Ovary (tissue), 9 donors: ENCODE data around the gene ROGDI. TPM values are rescaled to one million over a fixed set of nuclear protein-coding genes. Genes with fewer than 3 reads are reported as not detected.

Experiments used
- DNase-seq, 5 donors: peaks; one replicate each; pipeline ENCODE4 v3.0.0-alpha.2; 2019 to 2020
- H3K27ac ChIP-seq, 2 donors: fragments of 200-600 bp; one replicate each; pipeline versions ENCODE4 v1.5.1 to v1.8.0; 2019 to 2022
- H3K27me3 ChIP-seq: fragments of 200-600 bp; one replicate; pipeline ENCODE4 v1.8.0; 2022
- H3K36me3 ChIP-seq: fragments of 200-600 bp; sonication (generic); one replicate; pipeline ENCODE4 v1.5.1; 2019
- H3K4me1 ChIP-seq: one replicate; pipeline ENCODE4 v1.8.1; 2013; ENCODE audit warnings: mild to moderate bottlenecking, moderate library complexity; ENCODE audit not compliant: insufficient read depth
- H3K4me3 ChIP-seq: fragments of 200-600 bp; sonication (generic); one replicate; pipeline ENCODE4 v1.5.1; 2017
- H3K9me3 ChIP-seq, 2 donors: fragments of 200-600 bp in 1 of 2; sonication (generic) in 1 of 2; one replicate each; pipeline versions ENCODE4 v1.5.1 to v1.8.1; 2013 to 2019; ENCODE audit warnings: mild to moderate bottlenecking in 1 of 2, moderate library complexity in 1 of 2
- CTCF ChIP-seq, 3 donors: fragments of 450-650 bp in 2 of 3; fragments of 200-600 bp in 1 of 3; IDR thresholded peaks; one replicate each; pipeline versions ENCODE4 v1.5.1 to v1.8.0; 2016 to 2022; ENCODE audit warnings: antibody characterized with exemption in 3 of 3, mild to moderate bottlenecking in 1 of 3
- EP300 ChIP-seq: sonication (generic); formaldehyde crosslinking; IDR thresholded peaks from one replicate; pipeline ENCODE4 v1.6.1; 2017; ENCODE audit warnings: antibody characterized with exemption
- POLR2A ChIP-seq: fragments of 450-650 bp; IDR thresholded peaks from one replicate; pipeline ENCODE4 v1.6.1; 2017; ENCODE audit warnings: antibody characterized with exemption, mild to moderate bottlenecking, moderate library complexity
- WGBS, 3 donors: extraction: QIAGEN DNeasy Blood & Tissue Kit in 1 of 3; methylation state at CpG; one replicate each; pipeline versions ENCODE4 v1.1.5 to v1.1.7; 2013 to 2017; 5-methylcytosine and 5-hydroxymethylcytosine counted together
- intact Hi-C, 4 donors: fragments of 100-400 bp; cut with DNase I; formaldehyde crosslinking; loops; one replicate each; pipeline versions ENCODE4 v1.11.0 to v1.15.1; 2022 to 2023
- polyA plus RNA-seq, 2 donors: library from polyadenylated mRNA; stranded (reverse); fragments of 200-250 nt in 1 of 2; fragments of 350-450 nt in 1 of 2; fragmentation: Illumina TruSeq in 1 of 2; extraction: RNeasy Lipid Tissue Mini Kit (QIAGEN cat#74804) in 1 of 2; gene quantifications; one replicate each; pipeline ENCODE4 v1.2.3, GENCODE V29; 2013 to 2014
- total RNA-seq, 7 donors: library from RNA; depleted of rRNA in 2 of 7; stranded (reverse); fragments of >200 nt in 2 of 7; fragmentation: NEBNext Ultra II Directional in 3 of 7; extraction: Animal tissue kit (Norgen Biotek cat#: 25700) in 3 of 7; gene quantifications; one replicate each; pipeline versions ENCODE4 v1.1.0 to v1.2.4, GENCODE V29; 2016 to 2023
- donor health status: DM: no; HTN: no; CAD: no; lungs with moderate emphysema.
- donor health status: DM: no; HTN: no; CAD: no.
- donor health status: Bipolar disorder and iron deficiency.
- donor health status: DM: yes; HTN: yes; CAD: no.
- donor health status: DM: no; HTN: no; CAD: no.
- donor health status: DM: yes; HTN: yes; CAD: no.

ROGDI gene
- total and polyA plus RNA-seq, 9 donors = 6.0 to 31.9 (median 22.3) TPM

GRCh38 chr16:4826526-4826925, 24.1 kb upstream of the ROGDI start:
- Histone ChIP-seq H3K36me3 (no peaks in the 10 kb centered on the region), H3K4me3 (no peak overlapping the region), H3K9me3 (no peaks in the 10 kb centered on the region), H3K27ac (no peak overlapping the region), H3K4me1 (no peaks in the 10 kb centered on the region), H3K27me3 (no peaks in the 10 kb centered on the region)
- DNase-seq = no peak
- intact Hi-C loops = no loop called here
- WGBS, 3 donors = 94 to 95% (median 95%) methylated on average over 4 of the region's 4 CpGs
- TF ChIP-seq CTCF (IDR thresholded peaks at IDR 0.05) (no peak), EP300 (no peak), POLR2A (no peak)

- WGBS, 3 donors = 81 to 83% (median 82%) methylated on average over 8 of the region's 8 CpGs
- DNase-seq = no peak
- H3K36me3 ChIP-seq = no peaks in the 10 kb centered on the region
Observed at GRCh38 chr16:4825196-4825595, 22.8 kb upstream of the ROGDI start.

GRCh38 chr16:4820652-4821051, 18.2 kb upstream of the ROGDI start:
- no peaks in the 10 kb centered on the region for H3K27me3 ChIP-seq
- intact Hi-C loops = no loop called here
- H3K4me3 ChIP-seq = no peak overlapping the region
- no peak for TF ChIP-seq CTCF (IDR thresholded peaks at IDR 0.05)
- no peak for TF ChIP-seq EP300
- no peak for TF ChIP-seq POLR2A
- H3K36me3 ChIP-seq = no peaks in the 10 kb centered on the region
- no peaks in the 10 kb centered on the region for H3K9me3 ChIP-seq
- WGBS, 3 donors = 85 to 90% (median 87%) methylated on average over 6 of the region's 6 CpGs
- no peaks in the 10 kb centered on the region for H3K4me1 ChIP-seq
- H3K27ac ChIP-seq = no peak overlapping the region
- DNase-seq = no peak

More at GRCh38 chr16:4825196-4825595, 22.8 kb upstream of the ROGDI start:
- Histone ChIP-seq H3K9me3 (no peaks in the 10 kb centered on the region), H3K4me3 (no peak overlapping the region), H3K27ac (no peak overlapping the region), H3K27me3 (no peaks in the 10 kb centered on the region), H3K4me1 (no peaks in the 10 kb centered on the region)
- TF ChIP-seq CTCF (IDR thresholded peaks at IDR 0.05) (no peak), EP300 (no peak), POLR2A (no peak)
- intact Hi-C loops = no loop called here

- Histone ChIP-seq H3K9me3 (no peaks in the 10 kb centered on the region), H3K4me1 (no peaks in the 10 kb centered on the region), H3K27me3 (no peaks in the 10 kb centered on the region), H3K4me3 (no peak overlapping the region), H3K27ac (no peak overlapping the region), H3K36me3 (no peaks in the 10 kb centered on the region)
- DNase-seq = peak in 2 of 5 donors; percentile 51 to 63
- WGBS, 3 donors = 52 to 61% (median 59%) methylated on average over 16 of the region's 16 CpGs
- intact Hi-C loops = no loop called here
- TF ChIP-seq EP300 = no peak
- TF ChIP-seq POLR2A = no peak
- no peak for TF ChIP-seq CTCF (IDR thresholded peaks at IDR 0.05)
Observed at GRCh38 chr16:4814542-4815173, 12.2 kb upstream of the ROGDI start.
